GM18868 (cell line): ENCODE results near the gene SNRK.
A peak's percentile ranks its signal among the peaks of the same experiment; 100 is the strongest.

Experiments
- ATAC-seq: cut with Tn5 transposase; IDR thresholded peaks from one replicate; pipeline ENCODE4 v1.9.1; 2021; ENCODE audit warnings: mild to moderate bottlenecking, moderate library complexity; ENCODE audit not compliant: unreplicated experiment

Gene SNRK

DNA sequence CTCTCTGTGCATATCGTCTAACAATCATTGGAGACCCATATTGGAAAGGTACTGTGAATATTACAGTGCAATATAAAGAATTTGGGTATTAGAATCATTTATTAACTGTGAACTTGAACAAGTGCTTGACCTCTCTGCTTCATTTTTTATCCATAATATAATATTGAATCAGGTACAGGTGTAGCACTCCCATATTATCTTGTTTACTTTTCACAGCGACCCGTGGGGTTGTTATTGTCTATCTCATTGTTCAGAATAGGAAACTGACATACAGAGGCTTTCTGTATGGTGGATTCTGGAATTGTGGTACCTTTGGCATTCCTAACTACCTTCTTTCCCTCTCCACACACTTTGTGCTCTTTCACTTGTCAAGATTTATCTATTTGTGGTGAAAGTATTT is 17.8 kb downstream of the SNRK start:
- no peak for ATAC-seq

DNA sequence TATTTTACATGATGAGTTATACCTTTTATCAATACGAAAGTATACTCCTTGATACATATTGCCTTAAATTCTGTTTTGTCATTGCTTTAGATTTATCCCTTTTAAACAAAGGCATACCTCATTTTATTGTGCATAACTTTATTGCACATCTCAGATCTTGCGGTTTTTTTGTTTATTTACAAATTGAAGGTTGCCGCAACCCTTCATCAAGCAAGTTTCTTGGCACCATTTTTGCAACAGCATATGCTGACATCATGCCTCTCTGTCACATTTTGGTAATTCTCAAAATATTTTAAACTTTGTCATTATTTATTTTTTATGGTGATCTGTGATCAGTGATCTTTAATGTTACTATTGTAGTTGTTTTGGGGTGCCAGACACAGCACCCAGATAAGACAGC is 20.9 kb downstream of the SNRK start:
- ATAC-seq: no peak

DNA sequence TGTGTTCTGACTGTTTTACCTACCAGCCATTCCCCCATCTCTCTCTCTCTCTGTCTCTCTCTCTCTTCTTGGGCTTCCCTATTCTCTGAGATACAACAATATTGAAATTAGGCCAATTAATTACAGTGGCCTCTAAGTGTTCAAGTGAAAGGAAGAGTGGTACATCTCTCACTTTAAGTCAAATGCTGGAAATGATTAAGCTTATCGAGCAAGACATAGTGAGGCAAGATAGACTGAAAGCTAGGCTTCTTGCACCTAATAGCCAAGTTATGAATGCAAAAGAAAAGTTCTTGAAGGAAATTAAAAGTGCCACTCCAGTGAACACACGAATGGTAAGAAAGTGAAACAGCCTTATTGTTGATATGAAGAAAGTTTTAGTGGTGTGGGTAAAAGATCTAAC is 21.3 kb downstream of the SNRK start:
- no peak for ATAC-seq

DNA sequence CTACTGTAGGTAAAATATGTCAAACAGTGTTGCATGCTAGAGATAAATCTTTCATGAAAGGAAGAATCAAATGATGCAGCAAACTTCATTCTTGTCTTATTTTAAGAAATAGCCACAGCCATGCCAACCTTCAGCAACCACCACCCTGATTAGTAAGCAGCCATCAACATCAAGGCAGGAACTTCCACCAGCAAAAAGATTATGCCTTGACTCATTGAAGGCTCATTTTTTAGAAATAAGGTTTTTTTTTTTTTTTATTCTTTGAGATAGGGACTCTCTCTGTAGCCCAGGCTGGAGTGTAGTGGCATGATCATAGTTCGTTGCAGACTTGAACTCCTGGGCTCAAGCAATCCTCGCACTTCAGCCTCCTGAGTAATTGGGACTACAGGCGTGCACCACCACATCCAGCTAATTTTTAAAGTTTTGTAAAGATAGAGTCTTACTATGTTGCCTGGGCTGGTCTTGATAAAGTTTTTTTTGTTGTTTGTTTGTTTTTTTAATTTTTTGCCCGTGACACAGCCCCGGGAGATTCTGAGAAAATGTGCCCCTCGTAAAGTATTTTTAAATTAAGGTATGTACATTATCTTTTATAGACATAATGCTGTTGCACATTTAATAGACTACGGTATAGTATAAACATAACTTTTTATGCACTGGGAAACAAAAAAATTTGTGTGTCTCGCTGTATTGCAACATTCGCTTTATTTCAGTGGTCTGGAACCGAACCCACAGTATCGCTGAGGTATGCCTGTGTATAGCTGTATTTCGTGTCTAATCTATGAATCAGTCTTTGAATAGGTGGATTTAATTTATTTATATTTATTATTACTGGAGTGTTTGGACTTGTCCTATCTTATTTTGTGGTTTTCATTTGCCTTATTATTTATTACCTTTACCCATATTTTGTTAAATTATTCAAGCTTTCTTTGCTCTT is 23.3 kb downstream of the SNRK start:
- ATAC-seq: no peak

DNA sequence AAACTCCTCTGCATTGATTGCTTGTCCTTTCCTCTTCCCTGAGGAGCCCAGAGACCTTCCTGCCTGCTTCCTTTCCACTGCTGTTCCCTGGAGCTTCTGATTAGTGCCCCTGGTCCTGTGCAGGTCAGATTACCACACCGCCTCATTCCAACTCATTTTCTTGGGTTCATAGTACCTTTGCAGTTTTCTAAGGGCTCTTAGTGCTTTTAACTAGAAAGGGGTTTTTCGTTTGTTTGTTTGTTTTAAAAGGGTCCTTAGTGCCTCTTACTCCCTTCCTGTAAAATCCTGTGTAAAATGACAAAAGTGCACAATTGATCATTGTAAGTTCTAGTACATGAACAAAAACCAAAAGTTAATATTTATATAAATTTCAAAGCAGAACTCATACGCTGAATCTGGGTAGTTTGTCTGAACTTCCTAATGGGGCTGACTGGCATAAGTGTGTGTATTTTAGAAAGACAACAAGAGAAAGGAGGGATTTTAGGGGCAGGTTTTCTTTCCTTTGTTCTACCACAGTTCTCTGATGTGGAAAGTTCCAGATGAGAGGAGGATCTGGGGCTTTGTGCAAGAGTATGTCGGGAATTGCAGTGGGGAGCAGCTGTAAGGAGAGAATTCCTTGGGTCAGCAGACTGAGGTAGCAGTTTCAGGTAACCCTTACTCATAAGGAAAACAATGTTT is 30.6 kb downstream of the SNRK start:
- ATAC-seq: no peak

DNA sequence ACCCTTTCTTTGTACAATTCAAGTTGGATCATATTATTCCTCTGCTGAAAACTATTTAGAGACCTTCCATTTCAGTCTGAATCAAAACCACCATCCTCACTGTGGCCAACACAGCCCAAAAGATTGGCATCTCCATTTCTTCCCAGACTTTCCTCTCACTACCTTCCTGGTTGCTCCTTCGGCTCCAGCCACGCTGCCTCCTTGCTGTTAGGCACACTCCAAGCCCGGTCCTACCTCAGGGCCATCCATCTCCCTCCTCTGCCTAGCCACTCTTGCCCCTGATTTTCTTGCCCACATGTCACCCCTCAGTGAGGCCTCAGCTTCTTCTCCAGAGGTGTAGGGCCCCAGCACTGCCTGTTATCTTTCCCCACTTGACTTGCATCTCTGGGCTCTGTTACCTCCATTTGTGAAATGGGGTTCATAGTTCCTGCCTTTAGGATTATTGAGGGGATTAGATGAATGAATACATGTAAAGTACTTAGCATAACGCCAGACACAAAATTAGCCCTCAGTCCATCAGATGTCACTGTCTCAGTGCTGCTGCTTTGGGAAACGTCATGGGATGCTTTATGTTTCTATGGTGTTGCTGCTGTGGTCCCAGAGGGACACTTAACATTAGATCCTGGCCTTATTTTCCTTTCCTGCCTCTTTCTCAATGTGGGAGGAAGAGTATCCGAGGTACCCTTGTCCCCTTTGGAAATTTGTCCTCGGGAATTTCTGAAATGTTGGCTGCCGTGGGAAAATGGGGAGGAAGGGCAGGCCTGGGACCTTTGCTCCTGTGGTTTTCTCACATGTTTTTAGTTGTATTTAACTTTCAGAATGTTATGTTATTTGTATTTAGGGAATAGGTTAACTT is 31.3 kb downstream of the SNRK start:
- no peak for ATAC-seq

DNA sequence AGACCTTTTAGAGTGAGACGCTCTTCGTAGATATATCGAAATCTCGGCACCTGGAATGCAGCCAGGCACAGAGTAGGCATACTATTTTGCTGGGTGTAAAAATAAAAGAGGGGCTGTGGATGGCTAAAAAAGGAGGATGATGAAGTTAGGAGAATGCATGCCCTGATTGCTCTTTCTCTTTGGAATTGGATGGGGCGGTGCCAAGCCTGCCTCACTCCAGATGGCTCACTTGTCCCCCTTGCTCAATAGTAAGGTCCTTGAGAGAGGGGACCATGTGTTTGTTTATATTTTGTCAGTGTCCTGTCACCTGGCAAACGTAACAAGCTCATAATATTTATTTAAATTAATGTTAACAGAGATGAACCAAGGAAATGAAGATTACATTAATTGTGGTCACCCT is 33.0 kb downstream of the SNRK start:
- no peak for ATAC-seq

DNA sequence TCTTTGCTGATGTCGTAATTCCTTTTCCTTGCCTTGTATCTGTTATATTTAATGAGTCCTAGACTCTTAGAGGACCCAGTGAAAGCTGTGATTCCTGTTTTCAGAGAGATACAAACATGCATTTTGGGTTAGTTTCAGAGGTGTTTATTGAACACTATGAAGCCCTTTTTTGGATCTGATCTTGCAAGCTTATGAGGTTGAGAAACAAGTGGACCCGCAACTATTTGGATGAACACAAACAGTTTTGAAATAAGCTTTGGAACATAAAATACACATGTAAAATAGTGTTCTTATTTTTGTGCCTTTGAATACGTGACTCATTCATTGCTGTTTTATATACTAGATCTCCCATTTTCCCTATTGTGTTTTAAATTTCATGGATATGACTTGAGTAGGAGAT is 33.5 kb downstream of the SNRK start:
- no peak for ATAC-seq

DNA sequence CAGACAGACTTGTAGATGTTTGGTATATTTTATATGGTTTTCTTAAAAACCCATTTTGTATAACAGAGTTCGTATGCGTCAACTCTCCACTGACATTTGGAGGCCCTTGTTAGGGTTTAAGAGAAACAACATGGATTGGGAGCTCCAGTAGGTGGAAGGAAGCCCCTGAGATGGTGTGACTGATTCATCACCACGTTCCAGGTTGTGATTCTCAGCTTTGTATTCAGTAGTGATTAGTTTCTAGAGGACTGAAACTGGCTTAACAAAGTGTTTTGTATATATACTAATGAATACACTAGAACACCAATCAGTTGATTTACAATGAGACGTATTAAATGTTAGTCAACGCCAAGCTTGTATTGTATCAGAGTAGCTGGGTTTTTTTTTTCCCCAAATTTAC is 33.9 kb downstream of the SNRK start:
- no peak for ATAC-seq

DNA sequence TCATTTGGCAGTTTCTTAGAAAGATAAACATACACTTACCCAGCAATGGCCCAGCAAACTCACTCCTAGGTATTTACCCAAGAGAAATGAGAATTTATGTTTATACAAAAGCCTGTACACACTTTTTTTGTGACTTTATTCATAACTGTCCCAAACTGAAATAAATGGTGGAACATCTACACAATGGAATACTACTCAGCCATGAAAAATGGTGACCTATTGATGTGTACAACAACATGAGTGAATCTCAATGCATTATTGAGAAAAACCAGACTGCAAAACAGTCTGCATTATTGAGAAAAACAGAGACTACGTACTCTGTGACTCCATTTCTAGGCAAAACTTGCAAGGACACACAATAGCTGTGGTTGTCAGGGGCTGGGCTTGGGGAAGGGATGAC is 37.2 kb downstream of the SNRK start:
- no peak for ATAC-seq

DNA sequence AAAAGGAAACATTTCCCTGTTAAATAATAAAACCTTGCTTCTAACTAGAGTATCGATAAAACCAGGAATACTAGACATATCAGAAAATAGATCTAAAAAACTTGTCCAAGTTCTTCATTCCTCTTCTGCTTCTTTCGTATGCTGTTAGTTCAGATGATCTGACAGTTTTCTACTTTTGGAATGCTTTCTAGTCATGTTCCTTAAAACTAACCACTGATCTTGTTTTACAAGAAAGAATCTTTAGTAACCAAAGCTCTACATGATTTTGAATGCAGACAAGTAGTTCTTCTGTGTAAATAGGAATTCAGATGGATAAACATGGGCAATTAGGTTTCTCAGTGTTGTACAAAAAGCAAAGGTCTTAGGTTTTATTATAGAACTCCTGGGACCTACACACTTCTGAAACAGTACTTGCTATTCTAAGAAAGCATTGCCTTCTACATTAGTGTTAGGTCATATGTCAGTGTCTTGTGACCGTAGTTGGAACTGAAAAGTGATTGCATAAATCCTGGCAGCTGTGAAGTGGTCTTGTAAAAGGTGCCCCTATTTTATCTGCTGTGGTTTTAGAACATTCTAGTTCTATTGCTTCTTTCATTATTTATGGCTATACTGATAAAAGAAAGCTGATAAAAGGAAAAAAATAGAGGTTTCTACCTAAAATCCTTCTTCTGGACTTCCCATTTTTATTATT is 40.7 kb downstream of the SNRK start:
- ATAC-seq: peak; percentile 88

DNA sequence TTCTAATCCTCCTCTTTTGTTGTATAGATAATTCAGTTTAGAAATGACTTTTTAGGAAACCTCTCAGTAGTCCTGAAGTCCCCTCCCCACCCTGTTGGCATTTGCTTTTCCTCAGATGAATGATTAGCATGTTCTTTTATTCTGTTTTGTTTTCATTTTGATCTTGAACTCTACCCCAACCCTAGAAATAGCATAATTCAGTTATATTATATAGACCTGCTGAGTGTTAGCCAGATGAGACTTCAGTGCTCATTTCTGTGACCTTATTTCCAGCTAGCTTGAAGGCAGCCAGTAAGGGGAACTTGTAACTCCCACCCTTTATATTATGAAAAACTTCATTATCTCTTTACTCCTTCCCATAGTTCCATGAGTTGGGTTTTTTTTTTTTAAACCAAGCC is 41.2 kb downstream of the SNRK start:
- no peak for ATAC-seq

DNA sequence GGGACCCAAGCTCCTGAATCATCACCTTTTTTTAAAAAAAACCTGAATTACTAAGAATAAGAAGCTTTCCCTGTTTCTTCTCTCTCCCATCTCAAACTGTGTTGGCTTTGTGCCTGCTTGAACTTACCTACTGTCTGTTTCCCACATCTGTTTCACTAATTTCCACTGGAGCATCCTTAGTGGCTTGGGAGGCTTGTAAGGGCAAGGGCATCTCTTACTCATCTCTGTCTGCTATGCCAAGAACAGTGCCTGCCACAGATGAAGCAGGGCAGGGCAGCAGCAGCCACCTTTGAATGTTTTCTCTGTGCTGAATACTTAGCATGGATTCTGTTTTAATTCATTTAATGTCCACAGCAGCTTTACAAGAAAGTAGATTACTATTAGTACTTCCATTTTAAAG is 42.3 kb downstream of the SNRK start:
- ATAC-seq: no peak

DNA sequence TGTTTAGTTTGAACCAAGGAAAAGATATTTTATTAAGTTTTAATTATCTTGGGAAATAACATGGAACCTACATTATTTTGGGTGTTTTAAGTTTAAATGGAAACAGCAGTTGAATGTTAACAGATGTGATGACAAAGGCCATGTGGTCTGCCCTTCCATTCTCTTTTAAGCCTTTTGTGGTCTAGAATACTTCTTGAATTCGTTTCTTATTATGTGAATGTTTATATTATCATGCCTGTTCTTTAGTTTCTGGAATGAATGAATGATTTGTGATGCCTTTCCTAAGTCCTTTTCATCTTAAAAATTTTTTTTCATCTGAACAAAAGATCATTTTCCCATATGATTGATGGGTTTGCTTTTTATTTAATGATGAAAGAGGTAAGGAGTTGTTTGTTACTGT is 44.6 kb downstream of the SNRK start:
- no peak for ATAC-seq

DNA sequence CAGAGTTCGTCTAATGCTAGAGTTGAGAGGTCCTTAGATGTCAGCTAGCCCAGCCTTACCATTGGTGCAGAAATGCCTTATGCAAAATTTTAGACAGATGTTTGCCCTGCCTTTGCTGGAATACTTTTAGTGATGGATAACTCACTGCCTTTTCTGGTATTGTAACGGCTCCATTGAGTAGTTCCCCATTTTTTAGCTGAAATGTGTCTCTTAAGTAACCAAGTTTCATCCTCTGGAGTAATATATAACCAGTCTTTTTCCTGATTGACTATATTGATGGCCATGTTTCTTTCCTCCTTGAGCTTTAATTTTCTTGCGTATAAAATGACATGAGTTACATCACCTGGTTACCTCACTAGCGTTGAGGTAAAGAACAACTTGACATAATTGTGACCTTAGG is 45.0 kb downstream of the SNRK start:
- ATAC-seq: no peak

DNA sequence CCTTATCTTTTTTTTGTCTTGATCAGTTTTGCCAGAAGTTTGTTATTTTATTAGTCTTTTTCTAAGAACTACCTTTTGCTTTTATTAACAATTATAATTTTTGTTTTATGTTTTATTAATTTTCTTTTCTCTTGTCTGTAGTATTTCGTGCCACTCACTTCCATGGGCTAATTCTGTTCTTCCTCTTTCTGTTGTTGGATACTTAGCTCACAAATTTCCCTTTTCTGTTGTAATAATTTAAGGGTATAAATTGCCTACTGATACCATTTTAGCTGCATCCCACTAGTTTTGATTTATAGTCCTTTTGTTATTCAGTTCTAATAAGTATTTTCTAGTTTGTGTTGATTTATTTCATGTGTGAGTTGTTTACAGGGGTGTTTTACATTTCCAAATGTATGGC is 48.6 kb downstream of the SNRK start:
- no peak for ATAC-seq

DNA sequence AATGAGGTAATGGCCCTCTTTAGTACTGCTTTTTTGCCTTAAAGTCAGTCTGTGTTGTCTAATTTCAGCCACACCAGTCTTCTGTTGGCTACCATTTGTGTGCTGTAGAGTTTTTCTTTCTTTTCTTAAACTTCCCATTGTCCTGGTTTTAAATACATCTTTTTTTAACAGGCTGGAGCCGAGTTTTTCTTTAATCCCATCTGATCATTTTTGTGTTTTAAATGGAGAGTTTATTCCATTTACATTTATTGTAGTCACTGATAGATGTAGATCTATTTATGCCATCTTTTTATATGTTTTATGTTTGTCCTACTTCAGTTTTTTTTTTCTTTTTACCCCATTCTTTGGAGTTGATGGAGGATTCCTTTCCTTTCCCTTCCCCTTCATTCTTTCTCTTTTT is 49.5 kb downstream of the SNRK start:
- ATAC-seq: no peak

DNA sequence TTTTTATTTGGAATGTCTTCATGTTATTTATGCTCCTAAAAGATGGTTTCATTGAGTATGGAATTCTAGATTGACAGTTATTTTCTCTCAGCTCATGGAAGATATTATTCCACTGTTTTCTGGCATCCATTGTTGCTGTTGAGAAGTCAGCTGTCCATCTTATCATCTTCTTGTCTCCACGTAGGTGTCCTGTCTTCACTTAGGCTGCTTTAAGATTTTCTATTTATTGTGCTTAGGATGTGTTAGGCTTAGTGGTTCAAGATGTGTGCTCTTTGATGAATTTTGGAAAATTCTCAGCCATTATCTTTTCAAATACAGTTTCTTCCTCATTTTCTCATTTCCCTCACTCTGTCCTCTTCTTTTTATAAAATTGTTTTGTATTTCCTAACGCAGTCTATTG is 52.0 kb downstream of the SNRK start:
- no peak for ATAC-seq

DNA sequence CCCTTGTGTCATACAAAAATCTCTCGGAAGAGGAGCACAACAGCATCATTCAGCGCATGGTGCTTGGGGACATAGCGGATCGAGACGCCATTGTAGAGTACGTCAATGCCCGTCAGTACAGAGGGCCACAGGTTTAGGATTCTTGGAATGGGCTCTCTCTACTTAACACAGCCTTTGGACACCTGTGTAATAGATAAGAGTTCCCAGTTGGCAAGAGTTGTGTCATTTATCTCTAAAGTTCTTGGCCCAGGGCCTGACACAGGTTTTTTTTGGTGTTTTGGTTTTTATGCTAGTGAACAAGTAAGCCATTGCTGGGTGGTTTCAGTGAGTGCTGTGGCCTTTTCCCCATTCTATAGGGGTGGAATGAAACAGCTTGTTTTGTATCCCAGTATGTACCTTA is 54.1 kb downstream of the SNRK start:
- ATAC-seq: no peak

DNA sequence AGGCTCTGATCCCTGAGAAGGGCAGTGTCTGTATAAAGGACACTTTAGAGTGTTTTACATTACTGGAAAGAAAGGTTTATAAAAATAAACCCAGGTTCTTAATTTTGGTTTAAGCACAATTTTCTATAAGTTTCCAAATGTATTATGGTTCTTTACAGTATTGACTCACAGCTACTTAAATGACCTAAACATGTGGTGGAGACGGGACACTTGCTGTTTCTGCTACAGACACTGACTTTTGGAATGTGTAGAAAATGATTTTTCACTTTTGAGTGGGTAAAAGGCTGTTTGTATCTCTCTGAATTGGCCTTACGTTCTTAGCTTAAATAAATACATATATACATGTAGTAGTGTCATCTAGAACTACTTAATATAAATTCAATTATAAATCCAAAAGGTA is 55.4 kb downstream of the SNRK start:
- no peak for ATAC-seq

DNA sequence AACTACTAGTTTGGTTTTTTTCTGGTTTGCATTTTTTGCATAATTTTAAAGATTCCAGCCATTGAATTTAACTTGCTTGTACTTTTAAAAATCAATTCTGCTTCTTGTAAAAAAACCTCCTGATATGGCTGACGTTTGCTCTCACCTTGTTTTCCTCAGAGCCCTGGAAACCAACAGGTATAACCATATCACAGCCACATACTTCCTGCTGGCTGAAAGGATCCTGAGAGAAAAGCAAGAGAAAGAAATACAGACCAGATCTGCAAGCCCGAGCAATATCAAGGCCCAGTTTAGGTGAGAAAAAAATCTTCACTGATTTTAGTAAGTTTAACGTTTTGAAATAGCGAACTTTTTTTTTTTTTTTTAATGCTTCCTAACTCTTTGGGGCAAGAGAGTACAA is 56.8 kb downstream of the SNRK start:
- ATAC-seq: no peak
